GM19438 (cell line): ENCODE results near the gene MLLT10.
"Not testable (repeated sequence)": the region's sequence is repeated elsewhere in the genome, so short reads cannot be mapped to it uniquely, and the experiment has no call there.

Source experiments
- ATAC-seq: cut with Tn5 transposase; IDR thresholded peaks from one replicate; pipeline ENCODE4 v1.9.1; 2021; ENCODE audit warnings: low read depth; ENCODE audit not compliant: unreplicated experiment

The MLLT10 gene

GRCh38 chr10:21558984-21559383, 25.0 kb downstream of the MLLT10 start:
- not testable (repeated sequence) for ATAC-seq

GRCh38 chr10:21570761-21571521, 36.9 kb downstream of the MLLT10 start:
- no peak for ATAC-seq

DNA sequence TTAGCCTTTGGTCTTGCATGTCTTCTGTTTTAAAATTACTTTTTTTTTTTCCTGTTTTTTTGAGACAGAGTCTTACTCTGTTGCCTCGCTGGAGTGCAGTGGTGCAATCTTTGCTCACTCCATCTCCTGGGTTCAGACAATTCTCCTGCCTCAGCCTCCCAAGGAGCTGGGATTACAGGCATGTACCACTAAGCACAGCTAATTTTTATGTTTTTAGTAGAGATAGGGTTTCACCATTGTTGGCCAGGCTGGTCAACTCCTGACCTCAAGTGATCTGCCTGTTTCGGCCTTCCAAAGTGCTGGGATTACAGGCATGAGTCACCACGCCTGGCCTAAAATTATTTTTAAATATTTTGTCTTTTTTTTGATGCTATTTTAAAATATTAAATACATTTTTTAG, 38.5 kb downstream of the MLLT10 start:
- ATAC-seq: no peak

DNA sequence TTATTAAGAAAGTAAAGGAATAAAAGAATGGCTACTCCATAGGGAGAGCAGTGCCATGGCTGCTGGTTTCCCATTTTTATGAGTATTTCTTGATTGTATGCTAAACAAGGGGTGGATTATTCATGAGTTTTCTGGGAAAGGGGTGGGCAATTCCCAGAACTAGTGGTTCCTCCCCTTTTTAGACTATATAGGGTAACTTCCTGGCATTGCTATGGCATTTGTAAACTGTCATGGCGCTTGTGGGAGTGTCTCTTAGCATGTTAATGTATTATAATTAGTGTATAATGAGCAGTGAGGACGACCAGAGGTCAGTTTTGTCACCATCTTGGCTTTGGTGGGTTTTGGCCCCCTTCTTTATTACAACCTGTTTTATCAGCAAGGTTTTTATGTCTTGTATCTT, 40.5 kb downstream of the MLLT10 start:
- not testable (repeated sequence) for ATAC-seq

GRCh38 chr10:21579291-21579690, 45.3 kb downstream of the MLLT10 start:
- ATAC-seq: no peak

DNA sequence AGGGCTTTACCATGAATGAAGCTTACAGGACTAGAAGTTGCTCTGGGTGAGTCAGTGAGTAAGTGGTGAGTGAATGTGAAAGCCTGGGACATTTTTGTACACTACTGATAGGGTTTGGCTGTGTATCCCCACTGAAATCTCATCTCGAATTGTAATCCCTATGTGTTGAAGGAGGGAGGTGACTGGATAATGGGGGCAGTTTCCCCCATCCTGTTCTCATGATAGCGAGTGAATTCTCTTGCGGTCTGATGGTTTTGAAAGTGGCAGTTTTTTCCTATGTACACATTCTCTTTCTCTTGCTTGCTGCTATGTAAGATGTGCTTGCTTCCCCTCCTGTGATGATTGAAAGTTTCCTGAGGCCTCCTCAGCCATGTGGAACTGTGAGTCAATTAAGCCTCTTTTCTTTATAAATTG, 47.4 kb downstream of the MLLT10 start:
- peak; percentile 82 for ATAC-seq

DNA sequence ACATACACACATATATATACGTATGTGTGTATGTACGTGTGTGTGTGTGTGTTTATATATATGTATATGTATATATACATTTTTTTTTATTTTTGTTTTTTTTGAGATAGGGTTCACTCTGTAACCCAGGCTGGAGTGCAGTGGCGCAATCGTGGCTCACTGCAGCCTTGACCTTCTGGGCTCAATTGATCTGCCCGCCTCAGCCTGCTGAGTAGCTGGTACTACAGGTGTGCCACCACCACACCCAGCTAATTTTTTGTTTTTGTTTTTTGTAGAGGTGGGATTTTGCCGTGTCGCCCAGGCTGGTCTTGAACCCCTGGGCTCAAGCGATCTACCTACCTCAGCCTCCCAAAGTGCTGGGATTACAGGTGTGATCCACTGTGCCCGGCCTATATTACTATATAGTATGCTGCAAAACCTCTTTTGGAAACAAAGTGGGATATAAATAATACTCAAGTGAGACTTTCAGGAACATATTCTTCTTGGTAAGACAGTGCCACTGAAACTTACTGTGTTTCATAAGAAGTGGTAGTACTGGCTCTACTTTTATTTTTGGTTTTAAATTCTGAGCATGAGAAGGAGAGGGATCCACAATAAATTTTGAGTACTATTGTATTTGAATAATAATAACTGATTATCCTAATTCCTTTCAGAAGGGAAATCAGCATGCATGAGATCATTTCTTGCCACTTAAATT, 51.0 kb downstream of the MLLT10 start:
- no peak for ATAC-seq

GRCh38 chr10:21587391-21587790, 53.4 kb downstream of the MLLT10 start:
- ATAC-seq: no peak

DNA sequence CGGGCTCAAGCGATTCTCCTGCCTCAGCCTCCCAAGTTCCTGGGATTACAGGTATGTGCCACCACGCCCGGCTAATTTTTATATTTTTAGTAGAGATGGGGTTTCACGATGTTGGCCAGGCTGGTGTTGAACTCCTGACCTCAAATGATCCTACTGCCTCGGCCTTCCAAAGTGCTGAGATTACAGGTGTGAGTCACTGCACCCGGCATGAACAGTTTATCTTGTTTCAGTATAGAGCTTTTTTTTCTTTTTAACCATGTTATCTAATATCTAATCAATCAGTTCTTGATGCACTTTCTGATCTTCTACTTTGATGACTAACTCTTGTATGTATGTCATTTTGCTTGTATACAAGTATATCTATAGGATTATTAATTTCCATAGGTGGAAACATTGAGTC, 54.1 kb downstream of the MLLT10 start:
- ATAC-seq: not testable (repeated sequence)

DNA sequence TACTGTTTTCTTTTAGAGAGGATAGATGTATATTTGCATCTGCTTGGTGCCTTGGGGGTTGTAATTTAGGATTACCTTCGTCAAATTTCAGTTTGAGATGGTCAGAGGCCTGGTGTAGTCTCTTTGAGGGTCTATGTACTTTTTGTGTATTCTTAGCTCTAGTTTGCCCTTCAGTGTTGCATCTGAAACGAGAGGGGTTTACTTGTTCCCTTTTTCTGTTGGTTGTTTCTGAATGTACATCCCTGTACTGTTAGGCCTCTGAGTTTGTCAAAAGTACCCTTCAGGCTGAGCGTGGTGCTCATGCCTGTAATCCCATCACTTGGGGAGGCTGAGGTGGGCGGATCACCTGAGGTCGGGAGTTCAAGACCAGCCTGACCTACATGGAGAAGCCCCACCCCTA, 60.0 kb downstream of the MLLT10 start:
- no peak for ATAC-seq

GRCh38 chr10:21599582-21599981, 65.5 kb downstream of the MLLT10 start:
- ATAC-seq: no peak

DNA sequence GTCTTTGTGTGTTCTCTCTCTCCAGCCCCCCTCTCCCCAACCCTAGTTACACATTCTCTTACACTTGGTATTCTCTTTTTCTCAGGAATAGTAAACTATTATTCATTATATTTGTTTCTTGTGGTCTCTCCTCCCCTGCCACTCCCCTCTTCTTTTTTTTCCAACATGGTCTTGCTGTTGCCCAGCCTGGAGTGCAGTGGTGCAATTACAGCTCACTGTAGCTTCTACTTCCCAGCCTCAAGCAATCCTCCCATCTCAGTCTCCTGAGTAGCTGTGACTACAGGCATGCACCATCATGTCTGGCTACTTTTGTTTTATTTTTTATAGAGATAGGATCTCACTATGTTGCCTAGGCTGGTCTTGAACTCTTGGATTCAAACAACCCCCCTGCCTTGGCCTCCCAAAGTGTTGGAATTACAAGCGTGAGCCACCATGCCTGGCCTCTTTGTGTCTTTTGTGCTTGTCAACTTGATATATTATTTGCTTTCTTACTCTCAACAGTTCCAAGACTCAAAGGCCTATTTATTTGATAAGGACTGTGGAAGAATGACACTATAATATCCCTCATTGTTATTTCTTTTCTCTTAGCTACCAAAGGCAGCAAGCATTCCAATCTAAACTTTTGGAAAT, 66.9 kb downstream of the MLLT10 start:
- no peak for ATAC-seq

GRCh38 chr10:21602313-21602712, 68.3 kb downstream of the MLLT10 start:
- ATAC-seq: no peak

DNA sequence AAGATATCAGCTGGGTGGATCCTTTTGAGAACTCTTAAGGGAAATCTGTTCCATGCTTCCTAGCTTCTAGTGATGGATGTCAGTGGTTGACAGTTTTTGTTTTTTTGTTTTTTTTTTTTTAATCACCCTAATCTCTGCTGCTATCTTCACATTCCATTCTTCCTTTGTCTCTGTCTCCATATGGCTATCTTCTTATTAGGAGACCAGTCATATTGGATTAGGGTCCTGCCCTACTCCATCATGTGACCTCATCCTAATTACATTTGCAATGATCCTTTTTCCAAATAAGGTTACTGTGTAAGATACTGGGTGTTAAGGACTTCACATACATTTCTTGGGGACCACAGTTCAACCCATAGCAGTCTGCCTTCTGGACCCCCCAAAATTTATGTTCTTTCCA, 69.7 kb downstream of the MLLT10 start:
- no peak for ATAC-seq

- ATAC-seq: no peak
Observed at GRCh38 chr10:21604651-21605050, 70.6 kb downstream of the MLLT10 start.

DNA sequence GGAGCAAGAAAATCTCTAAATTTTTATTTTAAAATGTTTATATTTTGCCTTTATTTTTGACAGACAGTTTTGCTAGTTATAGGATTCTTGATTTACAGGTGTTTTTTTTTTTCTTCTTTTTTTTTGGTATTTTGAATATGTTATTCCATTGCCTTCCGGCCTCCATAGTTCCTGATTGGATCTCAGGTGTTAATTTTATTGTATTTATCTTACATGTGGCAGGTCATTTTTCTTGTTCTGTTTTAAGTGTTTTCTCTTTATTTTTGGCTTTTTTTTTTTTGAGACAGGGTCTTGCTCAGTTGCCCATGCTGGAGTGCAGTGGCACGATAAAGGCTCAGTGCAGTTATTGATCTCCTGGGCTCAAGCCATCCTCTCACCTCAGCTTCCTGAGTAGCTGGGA, 73.9 kb downstream of the MLLT10 start:
- ATAC-seq: no peak

DNA sequence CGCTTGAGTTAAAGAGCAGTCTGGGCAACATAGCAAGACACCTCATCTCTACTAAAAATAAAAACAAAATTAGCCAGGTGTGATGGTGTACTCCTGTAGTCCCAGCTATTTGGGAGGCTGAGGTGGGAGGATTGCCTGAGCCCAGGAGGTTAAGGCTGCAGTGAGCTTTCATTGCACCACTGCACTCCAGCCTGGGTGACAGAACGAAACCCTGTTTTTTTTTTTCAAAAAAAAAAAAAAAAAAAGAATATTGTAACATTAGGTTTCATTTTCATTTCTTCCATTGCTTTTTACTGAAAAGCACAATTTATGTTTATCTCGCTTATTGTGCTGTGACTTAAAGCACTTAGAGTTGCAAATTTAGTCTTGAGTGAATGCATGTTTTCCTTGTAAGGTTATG, 80.0 kb downstream of the MLLT10 start:
- ATAC-seq: no peak

DNA sequence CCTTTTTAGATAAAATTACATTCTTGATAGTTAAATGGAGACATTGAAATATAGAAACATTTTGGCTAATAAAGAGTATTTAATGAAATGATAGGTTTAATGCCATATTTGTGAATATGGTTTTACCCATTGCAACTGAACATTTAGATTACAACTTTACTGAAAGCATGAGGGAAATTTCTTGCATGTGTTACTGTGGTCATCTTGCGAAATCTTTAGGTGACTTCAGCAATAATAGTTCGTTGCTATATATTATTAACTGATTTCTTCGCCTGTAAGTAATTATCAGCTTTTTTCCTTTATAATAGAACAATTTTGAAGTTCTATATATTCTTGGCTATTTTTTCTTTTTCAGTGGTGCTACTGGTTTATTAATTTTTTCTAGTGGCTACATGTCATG, 83.2 kb downstream of the MLLT10 start:
- no peak for ATAC-seq

DNA sequence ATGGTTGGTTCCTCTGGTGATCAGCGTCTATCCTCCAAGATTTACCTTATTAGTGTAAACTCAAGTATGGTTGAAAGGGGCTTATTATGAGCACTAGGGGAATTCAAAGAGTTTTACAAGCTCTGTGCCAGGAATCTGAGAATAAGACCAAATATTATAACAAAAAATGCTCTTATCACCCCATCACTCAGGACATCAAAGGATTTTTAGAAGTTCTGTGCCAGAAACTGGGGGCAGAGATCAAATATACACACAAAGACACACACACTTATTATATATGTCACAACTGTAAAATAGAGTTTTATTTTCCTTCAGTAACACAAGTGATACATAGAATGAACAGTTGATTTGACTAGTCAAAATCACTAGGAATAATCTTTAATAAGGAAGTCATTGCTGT, 89.3 kb downstream of the MLLT10 start:
- no peak for ATAC-seq

DNA sequence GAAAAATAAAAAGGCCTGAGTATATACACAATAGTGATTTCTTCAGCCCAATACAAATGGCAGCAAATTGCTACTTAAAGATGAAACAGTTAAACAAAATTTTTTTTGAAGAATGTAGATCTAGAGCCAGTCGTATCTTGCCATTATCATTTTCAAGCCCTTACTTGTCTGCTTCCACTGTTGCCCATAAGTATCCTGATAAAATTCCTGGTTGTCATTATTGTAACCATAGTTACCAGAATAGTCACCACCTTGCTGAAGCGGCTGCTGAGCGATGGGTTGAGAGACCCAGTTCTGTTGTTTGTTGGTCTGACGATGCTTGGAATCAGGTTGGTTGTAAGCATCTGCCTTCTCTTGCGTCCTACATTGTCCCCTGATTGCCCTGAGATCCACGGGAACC, 90.4 kb downstream of the MLLT10 start:
- not testable (repeated sequence) for ATAC-seq

GRCh38 chr10:21624951-21625350, 90.9 kb downstream of the MLLT10 start:
- ATAC-seq: no peak
